IMR-90 (cell line): ENCODE results near the gene HS6ST2. TPM values are rescaled to one million over a fixed set of nuclear protein-coding genes. Genes with fewer than 3 reads are reported as not detected.

Source experiments
- ATAC-seq: fragments of 200-7000 bp; cut with Tn5 transposase; 2 replicates; pipeline ENCODE4 v1.9.1; 2020; ENCODE audit warnings: low read depth, mild to moderate bottlenecking, moderate library complexity
- BruUV-seq: library from RNA; stranded (reverse); fragments of 400-500 nt; replicated peaks from 2 replicates; lab custom pipeline; 2021; lab: Mats Ljungman, UMichigan
- CTCF ChIA-PET: fragments of 300-600 bp; formaldehyde crosslinking; extraction: SDS; loops from one replicate; lab custom pipeline; 2021; ENCODE audit warnings: antibody characterized with exemption; lab: Yijun Ruan, JAX
- POLR2A ChIA-PET: fragments of 300-600 bp; sonication (Branson Sonifier 250); formaldehyde crosslinking; loops from one replicate; lab custom pipeline; 2022; ENCODE audit warnings: antibody characterized with exemption; ENCODE audit not compliant: unreplicated experiment; lab: Charles Lee
- DNase-seq: peaks from one replicate; pipeline ENCODE4 v3.0.0; 2013
- H2AFZ ChIP-seq: replicated peaks from 2 replicates; pipeline ENCODE3; 2013; ENCODE audit warnings: low read length, mild to moderate bottlenecking; ENCODE audit not compliant: poor library complexity
- H2AK5ac ChIP-seq: 2 replicates; pipeline ENCODE4 v1.6.1; 2013; ENCODE audit warnings: low read depth, low read length, inconsistent platforms
- H2AK9ac ChIP-seq: replicated peaks from 2 replicates; pipeline ENCODE3; 2013; ENCODE audit warnings: mild to moderate bottlenecking, low read depth, low read length, moderate library complexity; ENCODE audit not compliant: poor library complexity
- H2BK120ac ChIP-seq: 2 replicates; pipeline ENCODE4 v1.6.1; 2013; ENCODE audit warnings: low read depth, low read length, inconsistent platforms
- H2BK15ac ChIP-seq: 3 replicates; pipeline ENCODE4 v1.6.1; 2013; ENCODE audit warnings: low read depth, low read length, inconsistent platforms
- H2BK20ac ChIP-seq: 2 replicates; pipeline ENCODE4 v1.6.1; 2013; ENCODE audit warnings: low read depth, mild to moderate bottlenecking, inconsistent platforms, low read length, moderate library complexity
- H2BK5ac ChIP-seq: 2 replicates; pipeline ENCODE4 v1.6.1; 2013; ENCODE audit warnings: mild to moderate bottlenecking, low read depth, low read length, inconsistent platforms; ENCODE audit not compliant: poor library complexity, severe bottlenecking
- H3K14ac ChIP-seq: replicated peaks from 2 replicates; pipeline ENCODE4 v1.6.1; 2013; ENCODE audit warnings: low read depth, low read length, inconsistent platforms
- H3K18ac ChIP-seq: 2 replicates; pipeline ENCODE4 v1.6.1; 2013; ENCODE audit warnings: low read depth, low read length, control low read depth
- H3K23ac ChIP-seq: 2 replicates; pipeline ENCODE4 v1.6.1; 2013; ENCODE audit warnings: low read depth, low read length, inconsistent platforms
- H3K27ac ChIP-seq: 2 replicates; pipeline ENCODE4 v1.5.1; 2013; ENCODE audit warnings: mild to moderate bottlenecking, control low read depth, low read length; ENCODE audit not compliant: insufficient read depth
- H3K27me3 ChIP-seq: 2 replicates; pipeline ENCODE4 v1.6.1; 2013; ENCODE audit warnings: low read length; ENCODE audit not compliant: control insufficient read depth, insufficient read depth
- H3K36me3 ChIP-seq: 2 replicates; pipeline ENCODE4 v1.6.1; 2013; ENCODE audit warnings: low read length, mixed read lengths; ENCODE audit not compliant: control insufficient read depth, insufficient read depth
- H3K4ac ChIP-seq: 2 replicates; pipeline ENCODE4 v1.6.1; 2013; ENCODE audit warnings: low read depth, low read length, inconsistent platforms
- H3K4me1 ChIP-seq: 2 replicates; pipeline ENCODE4 v1.6.1; 2013; ENCODE audit warnings: low read length, mixed read lengths; ENCODE audit not compliant: control insufficient read depth, insufficient read depth
- H3K4me2 ChIP-seq: 2 replicates; pipeline ENCODE4 v1.6.1; 2013; ENCODE audit warnings: low read depth, mild to moderate bottlenecking, control low read depth, low read length, moderate library complexity
- H3K4me3 ChIP-seq: 2 replicates; pipeline ENCODE4 v1.5.1; 2013; ENCODE audit warnings: low read depth, mild to moderate bottlenecking, control low read depth, low read length, moderate library complexity; ENCODE audit not compliant: insufficient read depth
- H3K56ac ChIP-seq: 2 replicates; pipeline ENCODE4 v1.6.1; 2013; ENCODE audit warnings: low read length, inconsistent platforms; ENCODE audit not compliant: insufficient read depth; ENCODE audit errors: extremely low read depth
- H3K79me1 ChIP-seq, 2 experiments: 2 replicates each; pipeline ENCODE4 v1.6.1; 2013; ENCODE audit warnings: low read length in 2 of 2, inconsistent platforms in 1 of 2, low read depth in 1 of 2
- H3K9ac ChIP-seq: 2 replicates; pipeline ENCODE4 v1.6.1; 2013; ENCODE audit warnings: low read depth, low read length, control low read depth
- H3K9me1 ChIP-seq: 2 replicates; pipeline ENCODE4 v1.6.1; 2013; ENCODE audit warnings: low read length, inconsistent platforms; ENCODE audit not compliant: insufficient read depth
- H3K9me3 ChIP-seq: 2 replicates; pipeline ENCODE4 v1.6.1; 2013; ENCODE audit warnings: low read length; ENCODE audit not compliant: control insufficient read depth, insufficient read depth
- H4K20me1 ChIP-seq: 2 replicates; pipeline ENCODE4 v1.6.1; 2013; ENCODE audit warnings: low read length, inconsistent platforms; ENCODE audit not compliant: insufficient read depth
- H4K5ac ChIP-seq: 2 replicates; pipeline ENCODE4 v1.6.1; 2013; ENCODE audit warnings: mild to moderate bottlenecking, low read depth, low read length, control low read depth
- H4K8ac ChIP-seq, 2 experiments: 2 replicates each; pipeline ENCODE4 v1.6.1; 2013; ENCODE audit warnings: low read depth in 2 of 2, low read length in 2 of 2, control low read depth in 1 of 2, inconsistent platforms in 1 of 2
- H4K91ac ChIP-seq: 2 replicates; pipeline ENCODE4 v1.6.1; 2013; ENCODE audit warnings: low read depth, low read length, inconsistent platforms; ENCODE audit not compliant: insufficient read depth
- BHLHE40 ChIP-seq: fragments of 150-350 bp; IDR thresholded peaks from 2 replicates; pipeline ENCODE4 v1.6.1; 2016; ENCODE audit warnings: mild to moderate bottlenecking, low read depth, low read length
- WGBS, 2 experiments: methylation state at CpG; one replicate each; pipeline versions ENCODE4 v1.1.5 to v1.1.7; 2013; ENCODE audit warnings: missing lambda C conversion rate in 2 of 2; ENCODE audit not compliant: insufficient read length in 1 of 2; ENCODE audit errors: extremely low coverage in 2 of 2; 5-methylcytosine and 5-hydroxymethylcytosine counted together
- dilution Hi-C: fragments of 300-500 bp; cut with HindIII; formaldehyde crosslinking; loops from one replicate; pipeline ENCODE4 v1.14.3; 2018; ENCODE audit warnings: low sequenced_read_pairs; ENCODE audit not compliant: unreplicated experiment
- in situ Hi-C: fragments of 300-500 bp; cut with MboI; formaldehyde crosslinking; loops from 3 replicates; pipeline ENCODE4 v1.14.3; 2019; ENCODE audit warnings: low sequenced_read_pairs, inconsistent platforms, mixed read lengths
- intact Hi-C: fragments of 100-400 bp; cut with micrococcal nuclease; formaldehyde crosslinking; loops from 2 replicates; pipeline ENCODE4 v1.10.0; 2022
- polyA plus RNA-seq, 3 experiments: library from polyadenylated mRNA; depleted of rRNA; stranded (reverse); fragments of >200 nt; gene quantifications; 2 replicates each; pipeline ENCODE4 v1.2.3, GENCODE V29; 2012; ENCODE audit warnings: low replicate concordance in 1 of 3
- total RNA-seq: library from RNA; depleted of rRNA; stranded (reverse); fragments of >200 nt; gene quantifications from 2 replicates; pipeline ENCODE4 v1.2.3, GENCODE V29; 2012
- TF ChIP-seq, protein P1 (sequence below): conservative IDR thresholded peaks from 2 replicates; pipeline ENCODE4 v1.5.1; 2012; ENCODE audit warnings: mild to moderate bottlenecking, low read depth, low read length, improper control_type of control experiment

Gene HS6ST2
- total and polyA plus RNA-seq, 2 of the 4 experiments (the other 2 are of a cell fraction) = not detected

DNA sequence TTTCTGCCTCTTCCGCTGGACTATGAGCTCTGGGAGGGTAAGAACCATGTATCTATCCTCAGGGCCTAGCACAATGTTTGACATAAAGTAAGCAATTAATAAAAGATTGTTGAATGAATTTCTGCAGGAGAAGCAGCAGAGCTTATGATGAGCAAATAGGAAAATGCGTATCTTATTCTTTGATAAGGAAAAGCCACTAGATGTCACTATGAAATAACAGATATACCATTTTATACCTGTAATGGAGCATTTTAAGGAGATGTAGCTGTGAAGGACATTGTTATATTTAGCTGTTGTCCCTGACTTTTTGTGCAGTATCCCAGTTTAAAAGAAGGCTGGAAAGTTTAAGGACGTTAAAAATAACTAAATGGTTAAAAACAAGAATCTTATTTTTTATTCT is 322.3 kb downstream of the HS6ST2 start:
- no peak overlapping the region for H4K91ac ChIP-seq
- dilution Hi-C loops = no loop called here
- H3K4me3 ChIP-seq = no peak overlapping the region
- no peak overlapping the region for H3K9ac ChIP-seq
- in situ Hi-C loops = loop anchor here (10.0 to 25.0 kb wide), 3 partner anchors 341 to 799 kb away; no protein-coding TSS in a partner anchor
- H2BK5ac ChIP-seq = no peak overlapping the region
- H3K14ac ChIP-seq = no peak overlapping the region
- H3K4me2 ChIP-seq = no peak overlapping the region
- no peak overlapping the region for H2AFZ ChIP-seq
- no peaks in the 10 kb centered on the region for H4K20me1 ChIP-seq
- no peak for DNase-seq
- no peak overlapping the region for H3K56ac ChIP-seq
- ChIA-PET POLR2A (no interaction called here), CTCF (interaction anchor here (0.6 kb wide), 1 partner anchor 79 kb away, joined by 3 read pairs; no protein-coding TSS in a partner anchor)
- no peak overlapping the region for H4K5ac ChIP-seq
- no peak overlapping the region for H2BK15ac ChIP-seq
- H3K27me3 ChIP-seq = peaks cover 17% of the 10 kb centered on the region
- no peak for TF ChIP-seq BHLHE40
- TF ChIP-seq, protein P1, sequence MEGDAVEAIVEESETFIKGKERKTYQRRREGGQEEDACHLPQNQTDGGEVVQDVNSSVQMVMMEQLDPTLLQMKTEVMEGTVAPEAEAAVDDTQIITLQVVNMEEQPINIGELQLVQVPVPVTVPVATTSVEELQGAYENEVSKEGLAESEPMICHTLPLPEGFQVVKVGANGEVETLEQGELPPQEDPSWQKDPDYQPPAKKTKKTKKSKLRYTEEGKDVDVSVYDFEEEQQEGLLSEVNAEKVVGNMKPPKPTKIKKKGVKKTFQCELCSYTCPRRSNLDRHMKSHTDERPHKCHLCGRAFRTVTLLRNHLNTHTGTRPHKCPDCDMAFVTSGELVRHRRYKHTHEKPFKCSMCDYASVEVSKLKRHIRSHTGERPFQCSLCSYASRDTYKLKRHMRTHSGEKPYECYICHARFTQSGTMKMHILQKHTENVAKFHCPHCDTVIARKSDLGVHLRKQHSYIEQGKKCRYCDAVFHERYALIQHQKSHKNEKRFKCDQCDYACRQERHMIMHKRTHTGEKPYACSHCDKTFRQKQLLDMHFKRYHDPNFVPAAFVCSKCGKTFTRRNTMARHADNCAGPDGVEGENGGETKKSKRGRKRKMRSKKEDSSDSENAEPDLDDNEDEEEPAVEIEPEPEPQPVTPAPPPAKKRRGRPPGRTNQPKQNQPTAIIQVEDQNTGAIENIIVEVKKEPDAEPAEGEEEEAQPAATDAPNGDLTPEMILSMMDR = 0 out of 2 replicates have a peak, but pooled peaks have one; percentile 12
- H3K9me1 ChIP-seq = no peaks in the 10 kb centered on the region
- H3K23ac ChIP-seq = no peak overlapping the region
- H3K36me3 ChIP-seq = no peaks in the 10 kb centered on the region
- no peak overlapping the region for H3K18ac ChIP-seq
- no peak overlapping the region for H4K8ac ChIP-seq
- H2BK120ac ChIP-seq = no peak overlapping the region
- H2AK5ac ChIP-seq = no peak overlapping the region
- H3K4me1 ChIP-seq = no peaks in the 10 kb centered on the region
- no peaks in the 10 kb centered on the region for H3K9me3 ChIP-seq
- peak; percentile 57; the same call in 1 of the 2 replicates for ATAC-seq
- no peak overlapping the region for H2BK20ac ChIP-seq
- H3K27ac ChIP-seq = no peak overlapping the region
- H2AK9ac ChIP-seq = no peak overlapping the region
- H3K79me1 ChIP-seq = no peaks in the 10 kb centered on the region
- no TSS peak for BruUV-seq
- H3K4ac ChIP-seq = no peak overlapping the region
- no CpG with 5 or more reads among the region's 3 CpGs for WGBS, 2 experiments
- intact Hi-C loops = loop anchor here (10.0 kb wide), 1 partner anchor 1039 kb away; no protein-coding TSS in a partner anchor
